Stimulated activated CD4-positive, alpha-beta T cell treated with anti-CD3 and anti-CD28 coated beads, Interleukin-15, amount 100 ng/mL, for 48 hours (primary cell): ENCODE measurements around the gene TUB.

Experiments used
- DNase-seq, 2 donors: peaks; one replicate each; pipeline ENCODE4 v3.0.0-alpha.2; 2020; ENCODE audit warnings: low read depth in 2 of 2

The TUB gene

DNA sequence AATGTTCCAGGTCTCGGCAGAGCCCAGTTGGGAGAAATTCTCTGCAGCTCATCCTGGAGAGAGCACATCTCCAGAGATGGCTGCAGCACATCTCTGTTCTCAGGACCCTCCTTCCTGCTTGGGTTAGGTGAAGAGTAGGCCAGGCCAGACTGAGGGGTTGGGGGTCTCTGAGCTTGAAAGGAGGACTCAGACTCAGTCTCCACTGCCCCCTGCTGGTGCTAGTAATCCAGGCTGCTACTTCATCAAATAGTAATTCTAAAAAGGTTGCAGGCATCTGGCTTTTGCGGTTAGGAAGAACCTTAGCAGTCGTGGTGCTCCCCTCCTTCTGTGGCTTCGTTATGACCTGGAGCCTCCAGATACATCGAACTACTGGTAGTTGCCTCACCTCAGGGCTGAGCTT is 9.7 kb downstream of the TUB start:
- DNase-seq, result peak; percentile 9 to 12

DNA sequence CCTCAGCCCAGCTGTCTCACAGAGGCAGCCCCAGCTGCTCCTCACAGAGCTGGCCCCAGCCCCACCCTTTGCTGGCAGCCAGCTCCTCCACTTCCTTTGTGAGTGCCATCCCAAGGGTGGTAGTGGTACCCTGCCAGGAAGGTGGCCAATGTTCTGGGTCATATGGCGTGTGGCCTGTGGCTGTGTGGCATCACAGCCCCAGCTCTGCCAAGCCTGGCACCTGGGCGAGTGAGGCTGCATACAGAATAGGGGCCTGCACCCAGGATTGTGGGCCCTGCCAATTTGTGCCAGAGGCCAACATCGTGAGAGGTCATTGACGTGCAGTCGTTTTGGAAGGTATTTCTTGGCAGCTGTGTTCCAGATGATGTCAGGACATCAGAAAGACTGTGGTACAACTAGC is 10.7 kb downstream of the TUB start:
- no peak for DNase-seq

- DNase-seq, result peak; percentile 41 to 54
These were observed 11.8 kb downstream of the TUB start for GRCh38 chr11:8092587-8093424.

DNA sequence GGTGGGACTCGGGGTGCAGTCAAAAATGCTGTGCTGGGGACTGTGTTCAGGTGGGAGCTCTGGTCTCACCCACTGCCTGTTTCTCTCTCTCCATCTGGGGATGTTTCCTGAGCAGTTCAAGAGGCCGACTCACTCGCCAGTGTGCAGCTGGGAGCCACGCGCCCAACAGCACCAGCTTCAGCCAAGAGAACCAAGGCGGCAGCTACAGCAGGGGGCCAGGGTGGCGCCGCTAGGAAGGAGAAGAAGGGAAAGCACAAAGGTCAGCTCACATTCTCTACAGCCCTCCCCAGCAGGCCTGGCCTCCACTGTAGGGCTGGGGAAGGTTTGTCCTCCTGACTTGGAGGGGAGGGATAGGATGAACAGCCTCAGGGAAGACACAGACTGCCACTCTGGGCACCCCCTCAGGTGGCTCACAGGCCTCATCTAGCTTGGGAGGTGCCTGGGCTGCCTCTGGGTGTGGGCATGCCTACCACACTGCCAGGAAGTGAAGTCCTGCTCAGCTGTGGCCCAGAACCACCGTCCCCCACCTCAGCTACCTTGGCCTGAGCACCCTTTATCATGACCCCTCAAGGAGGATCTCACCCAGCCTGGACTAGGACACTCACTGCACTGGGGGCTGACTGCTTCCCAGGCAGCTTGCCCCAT is 13.0 kb downstream of the TUB start:
- DNase-seq, result no peak

GRCh38 chr11:8094656-8095055 is 13.6 kb downstream of the TUB start:
- no peak for DNase-seq

DNA sequence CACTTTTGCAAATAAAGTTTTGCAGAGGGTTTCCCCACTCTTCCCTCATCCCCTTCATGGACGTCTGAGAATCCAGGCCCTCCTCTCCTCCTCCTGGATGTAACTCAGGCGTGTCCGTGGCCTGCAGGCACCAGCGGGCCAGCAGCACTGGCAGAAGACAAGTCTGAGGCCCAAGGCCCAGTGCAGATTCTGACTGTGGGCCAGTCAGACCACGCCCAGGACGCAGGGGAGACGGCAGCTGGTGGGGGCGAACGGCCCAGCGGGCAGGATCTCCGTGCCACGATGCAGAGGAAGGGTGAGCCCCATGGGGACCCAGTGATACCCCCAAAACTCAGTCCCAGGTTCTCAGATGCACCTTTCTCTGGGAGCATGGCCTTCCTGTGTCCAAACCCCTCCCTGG is 14.4 kb downstream of the TUB start:
- DNase-seq, result no peak

GRCh38 chr11:8095806-8096522 is 15.0 kb downstream of the TUB start:
- no peak for DNase-seq

DNA sequence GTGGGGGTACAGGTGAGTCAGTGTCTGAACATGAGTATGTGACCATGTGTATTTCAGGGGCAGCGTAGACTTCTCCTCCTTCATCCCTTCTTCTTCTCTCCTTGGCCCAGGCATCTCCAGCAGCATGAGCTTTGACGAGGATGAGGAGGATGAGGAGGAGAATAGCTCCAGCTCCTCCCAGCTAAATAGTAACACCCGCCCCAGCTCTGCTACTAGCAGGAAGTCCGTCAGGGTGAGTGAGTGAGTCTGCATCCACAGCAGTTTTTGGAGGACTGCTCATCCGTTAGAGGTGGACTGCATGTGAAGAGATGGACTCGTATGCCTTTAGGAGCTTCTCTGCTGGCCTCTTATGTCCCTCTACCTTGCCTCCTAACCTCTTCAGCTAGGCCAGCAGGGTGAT is 15.6 kb downstream of the TUB start:
- DNase-seq, result no peak

DNA sequence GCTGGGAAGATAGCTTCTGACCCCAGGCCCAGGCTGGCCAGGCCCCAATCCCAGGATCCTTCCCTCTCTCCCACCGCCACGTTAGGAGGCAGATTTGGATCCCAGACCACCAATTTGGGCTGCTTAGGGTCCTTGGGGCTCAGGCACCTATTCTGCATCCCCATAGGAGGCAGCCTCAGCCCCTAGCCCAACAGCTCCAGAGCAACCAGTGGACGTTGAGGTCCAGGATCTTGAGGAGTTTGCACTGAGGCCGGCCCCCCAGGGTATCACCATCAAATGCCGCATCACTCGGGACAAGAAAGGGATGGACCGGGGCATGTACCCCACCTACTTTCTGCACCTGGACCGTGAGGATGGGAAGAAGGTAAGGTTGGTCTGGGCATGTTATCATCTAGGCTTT is 16.1 kb downstream of the TUB start:
- DNase-seq, result no peak

- no peak for DNase-seq
These were observed 16.5 kb downstream of the TUB start for GRCh38 chr11:8097468-8097867.

- no peak for DNase-seq
These were observed 16.9 kb downstream of the TUB start for GRCh38 chr11:8097926-8098325.

DNA sequence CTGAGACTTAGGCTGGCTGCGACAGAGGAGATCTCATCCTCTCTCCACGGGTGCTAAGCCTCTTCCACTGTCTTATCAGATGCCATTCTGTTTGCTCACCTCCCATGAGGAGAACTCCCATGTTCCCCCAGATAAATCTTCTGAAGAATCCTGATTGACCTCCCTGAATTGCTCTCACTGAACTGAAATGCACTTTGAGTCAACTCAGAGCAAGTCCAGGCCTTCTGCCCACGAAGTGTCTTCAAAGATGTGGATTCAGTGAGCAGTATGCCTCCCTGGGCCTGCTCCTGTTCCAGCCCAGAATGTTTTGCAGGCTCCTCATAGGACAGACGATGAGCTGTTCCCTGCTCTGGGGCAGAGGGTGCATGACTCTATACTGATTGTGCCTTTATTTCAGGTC is 17.4 kb downstream of the TUB start:
- DNase-seq, result no peak

- DNase-seq, result no peak
These were observed 17.9 kb downstream of the TUB start for GRCh38 chr11:8098879-8099278.

GRCh38 chr11:8099291-8099899 is 18.4 kb downstream of the TUB start:
- DNase-seq, result peak; percentile 41 to 60

DNA sequence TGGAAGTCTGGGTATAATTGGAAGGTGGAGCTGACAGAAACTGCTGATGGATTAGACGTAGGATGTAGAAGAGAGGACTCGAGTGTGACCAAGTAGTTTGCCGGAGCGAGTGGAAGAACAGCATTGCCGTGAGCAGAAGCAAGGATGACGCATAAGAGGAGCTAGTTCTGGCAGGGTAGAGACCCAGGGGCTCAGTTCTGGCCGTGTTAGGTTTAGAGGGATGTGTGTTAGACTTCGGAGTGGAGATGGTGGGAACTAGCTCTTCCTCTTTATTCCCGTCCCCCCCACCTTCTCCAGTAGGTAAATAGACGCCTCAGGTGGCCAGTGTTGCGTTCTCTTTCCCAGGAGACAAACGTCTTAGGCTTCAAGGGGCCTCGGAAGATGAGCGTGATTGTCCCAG is 19.1 kb downstream of the TUB start:
- DNase-seq, result no peak

- DNase-seq, result no peak
These were observed 19.6 kb downstream of the TUB start for GRCh38 chr11:8100605-8101004.

DNA sequence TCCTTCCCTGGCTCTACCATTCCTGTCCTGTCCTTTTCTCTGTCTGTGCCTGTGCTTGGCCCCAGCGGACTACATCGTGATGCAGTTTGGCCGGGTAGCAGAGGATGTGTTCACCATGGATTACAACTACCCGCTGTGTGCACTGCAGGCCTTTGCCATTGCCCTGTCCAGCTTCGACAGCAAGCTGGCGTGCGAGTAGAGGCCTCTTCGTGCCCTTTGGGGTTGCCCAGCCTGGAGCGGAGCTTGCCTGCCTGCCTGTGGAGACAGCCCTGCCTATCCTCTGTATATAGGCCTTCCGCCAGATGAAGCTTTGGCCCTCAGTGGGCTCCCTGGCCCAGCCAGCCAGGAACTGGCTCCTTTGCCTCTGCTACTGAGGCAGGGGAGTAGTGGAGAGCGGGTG is 20.4 kb downstream of the TUB start:
- no peak for DNase-seq

DNA sequence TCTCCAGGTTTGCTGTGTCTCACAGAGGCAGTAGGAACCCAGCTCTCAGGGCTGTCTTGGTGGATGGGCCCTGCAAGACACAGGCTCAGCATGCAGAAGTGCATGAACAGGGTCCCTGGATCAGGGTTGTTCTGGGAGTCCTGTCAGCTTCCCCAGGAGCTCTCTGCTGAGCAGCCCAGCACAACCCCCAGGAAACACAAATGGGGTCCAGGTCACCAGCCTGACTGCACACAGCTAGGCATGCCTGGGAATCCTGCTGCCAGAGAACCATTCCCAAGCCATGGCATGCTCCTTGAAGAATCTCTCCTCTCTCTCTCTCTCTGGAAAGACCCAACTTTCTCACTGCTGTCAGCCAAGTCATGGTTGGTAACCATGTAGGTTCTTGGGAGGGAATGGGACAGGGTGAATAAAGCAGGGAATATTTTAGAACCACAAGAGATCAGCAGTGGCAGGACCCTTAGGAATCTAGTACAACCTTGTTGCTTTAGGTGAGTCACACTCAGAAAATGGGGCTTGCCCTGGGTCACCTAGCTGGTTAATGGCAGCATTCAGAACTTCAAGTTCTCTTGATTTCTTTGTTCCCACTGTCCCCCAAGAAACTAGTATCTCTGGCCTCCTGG is 21.4 kb downstream of the TUB start:
- no peak for DNase-seq

GRCh38 chr11:8102965-8103364 is 22.0 kb downstream of the TUB start:
- no peak for DNase-seq

DNA sequence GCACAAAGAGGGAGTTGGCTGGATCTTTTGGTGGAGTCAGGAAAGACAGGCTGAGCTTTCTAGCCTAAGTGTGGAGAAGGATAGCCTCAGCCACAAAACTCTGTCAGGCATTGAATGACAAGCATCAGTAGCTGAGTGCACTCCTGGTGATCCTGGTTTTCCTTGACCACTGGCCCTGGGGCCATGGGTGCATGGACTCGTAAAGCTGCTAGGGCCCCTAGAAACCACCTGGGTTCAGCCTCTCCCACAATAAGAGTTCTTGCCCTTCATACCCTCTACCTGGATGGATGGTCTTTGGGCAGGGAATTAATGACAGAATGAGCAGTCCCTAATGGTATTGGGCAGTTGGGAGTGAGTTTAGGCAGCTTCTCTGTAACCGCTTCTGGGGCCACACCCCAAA is 22.9 kb downstream of the TUB start:
- DNase-seq, result no peak

- no peak for DNase-seq
These were observed 24.1 kb downstream of the TUB start for GRCh38 chr11:8105133-8105532.

DNA sequence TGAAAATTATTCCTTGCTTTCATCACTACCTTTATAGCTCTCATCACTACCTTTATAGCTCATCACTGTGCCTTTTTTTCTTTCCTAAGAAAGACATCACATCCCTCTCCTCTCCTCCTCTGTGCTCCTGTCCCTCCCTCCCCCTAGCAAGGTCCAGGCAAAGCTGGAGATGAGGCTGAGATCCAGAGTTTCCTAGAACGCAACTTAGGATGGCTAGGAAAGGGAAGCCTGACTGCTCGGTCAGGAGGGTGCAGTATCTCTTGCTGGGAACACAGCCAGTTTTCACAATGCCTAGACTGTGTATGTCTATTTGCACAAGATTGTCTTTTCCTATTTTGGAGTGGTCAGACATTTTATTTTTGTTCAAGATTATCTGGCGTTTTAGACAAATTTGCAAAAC is 24.7 kb downstream of the TUB start:
- DNase-seq, result no peak
